Activated B cell treated with CpG ODN at 0.5 μM for 24 hours (primary cell): Measurements from ENCODE around the gene ARHGEF19. TPM values are rescaled to one million over a fixed set of nuclear protein-coding genes. Genes with fewer than 3 reads are reported as not detected.

Source experiments
- ATAC-seq: fragments of 200-7000 bp; cut with Tn5 transposase; one replicate; pipeline ENCODE4 v1.10.0; 2021; ENCODE audit warnings: low read depth, mild to moderate bottlenecking, moderate library complexity
- CTCF ChIA-PET: fragments of 350-600 bp; sonication (Branson Sonifier 250); formaldehyde crosslinking; loops from one replicate; lab custom pipeline; 2021; ENCODE audit warnings: antibody characterized with exemption; lab: Charles Lee
- POLR2A ChIA-PET: fragments of 350-600 bp; sonication (Branson Sonifier 250); formaldehyde crosslinking; loops from one replicate; lab custom pipeline; 2021; ENCODE audit warnings: antibody characterized with exemption; lab: Charles Lee
- DNase-seq: peaks from one replicate; pipeline ENCODE4 v3.0.0; 2022
- H3K27ac Mint-ChIP-seq: one replicate; pipeline ENCODE4 v1.8.0; 2020; ENCODE audit warnings: mixed read lengths
- H3K27me3 Mint-ChIP-seq: one replicate; pipeline ENCODE4 v1.8.0; 2021; ENCODE audit warnings: mixed read lengths
- H3K36me3 Mint-ChIP-seq: one replicate; pipeline ENCODE4 v1.8.0; 2021; ENCODE audit warnings: low read depth, mixed read lengths
- H3K4me1 Mint-ChIP-seq: one replicate; pipeline ENCODE4 v1.8.0; 2021; ENCODE audit warnings: mixed read lengths
- H3K4me3 Mint-ChIP-seq: one replicate; pipeline ENCODE4 v1.8.0; 2020; ENCODE audit warnings: mild to moderate bottlenecking, mixed read lengths
- H3K9me3 Mint-ChIP-seq: one replicate; pipeline ENCODE4 v1.8.0; 2020; ENCODE audit warnings: mixed read lengths
- CTCF ChIP-seq: fragments of 200-600 bp; IDR thresholded peaks from one replicate; pipeline ENCODE4 v1.8.0; 2022; ENCODE audit warnings: antibody characterized with exemption, mild to moderate bottlenecking
- intact Hi-C: fragments of 100-400 bp; cut with micrococcal nuclease; formaldehyde crosslinking; loops from one replicate; pipeline ENCODE4 v1.15.1; 2024
- total RNA-seq: library from RNA; stranded (reverse); gene quantifications from 2 replicates; pipeline ENCODE4 v1.2.3, GENCODE V29; 2022

Gene ARHGEF19
- total RNA-seq, 1 donor from 2014 or later: 7.7 TPM

DNA sequence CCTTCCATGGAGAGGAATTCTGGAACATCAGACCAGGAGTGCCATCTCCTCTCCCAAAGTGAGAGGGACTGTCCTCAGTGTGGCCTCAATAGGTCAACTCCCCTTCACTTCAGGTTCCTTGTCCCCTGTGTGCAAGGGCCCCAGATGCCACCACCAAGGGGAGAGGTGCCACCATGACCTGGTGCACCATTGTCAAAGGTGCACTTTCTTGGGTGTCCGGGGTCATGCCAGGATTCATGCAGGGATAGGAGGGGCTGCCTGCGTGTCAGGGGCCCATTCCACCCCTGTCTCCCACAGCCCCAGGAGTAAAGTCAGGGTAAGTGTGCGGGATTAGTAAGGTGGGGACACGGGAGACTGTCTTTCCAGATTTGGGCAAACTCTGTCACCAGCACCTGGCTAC is 35.1 kb downstream of the ARHGEF19 start:
- POLR2A ChIA-PET: no interaction called here
- no peak overlapping the region for H3K27ac Mint-ChIP-seq

GRCh38 chr1:16176653-16177052 is 35.8 kb downstream of the ARHGEF19 start:
- ChIA-PET CTCF (no interaction called here), POLR2A (no interaction called here)
- no peak for TF ChIP-seq CTCF
- ATAC-seq (no peak), DNase-seq (no peak)
- Mint-ChIP-seq H3K27me3 (peaks cover 22% of the 10 kb centered on the region), H3K4me1 (no peaks in the 10 kb centered on the region), H3K27ac (no peak overlapping the region), H3K4me3 (no peak overlapping the region), H3K9me3 (no peaks in the 10 kb centered on the region), H3K36me3 (no peaks in the 10 kb centered on the region)
- intact Hi-C loops: no loop called here

More for the DNA sequence above, 35.1 kb downstream of the ARHGEF19 start:
- no peak for DNase-seq
- Mint-ChIP-seq H3K27me3 (peaks cover 23% of the 10 kb centered on the region), H3K9me3 (no peaks in the 10 kb centered on the region), H3K4me3 (no peak overlapping the region), H3K36me3 (no peaks in the 10 kb centered on the region), H3K4me1 (no peaks in the 10 kb centered on the region)
- intact Hi-C loops: no loop called here
- no peak for TF ChIP-seq CTCF
- no peak for ATAC-seq
- CTCF ChIA-PET: no interaction called here

DNA sequence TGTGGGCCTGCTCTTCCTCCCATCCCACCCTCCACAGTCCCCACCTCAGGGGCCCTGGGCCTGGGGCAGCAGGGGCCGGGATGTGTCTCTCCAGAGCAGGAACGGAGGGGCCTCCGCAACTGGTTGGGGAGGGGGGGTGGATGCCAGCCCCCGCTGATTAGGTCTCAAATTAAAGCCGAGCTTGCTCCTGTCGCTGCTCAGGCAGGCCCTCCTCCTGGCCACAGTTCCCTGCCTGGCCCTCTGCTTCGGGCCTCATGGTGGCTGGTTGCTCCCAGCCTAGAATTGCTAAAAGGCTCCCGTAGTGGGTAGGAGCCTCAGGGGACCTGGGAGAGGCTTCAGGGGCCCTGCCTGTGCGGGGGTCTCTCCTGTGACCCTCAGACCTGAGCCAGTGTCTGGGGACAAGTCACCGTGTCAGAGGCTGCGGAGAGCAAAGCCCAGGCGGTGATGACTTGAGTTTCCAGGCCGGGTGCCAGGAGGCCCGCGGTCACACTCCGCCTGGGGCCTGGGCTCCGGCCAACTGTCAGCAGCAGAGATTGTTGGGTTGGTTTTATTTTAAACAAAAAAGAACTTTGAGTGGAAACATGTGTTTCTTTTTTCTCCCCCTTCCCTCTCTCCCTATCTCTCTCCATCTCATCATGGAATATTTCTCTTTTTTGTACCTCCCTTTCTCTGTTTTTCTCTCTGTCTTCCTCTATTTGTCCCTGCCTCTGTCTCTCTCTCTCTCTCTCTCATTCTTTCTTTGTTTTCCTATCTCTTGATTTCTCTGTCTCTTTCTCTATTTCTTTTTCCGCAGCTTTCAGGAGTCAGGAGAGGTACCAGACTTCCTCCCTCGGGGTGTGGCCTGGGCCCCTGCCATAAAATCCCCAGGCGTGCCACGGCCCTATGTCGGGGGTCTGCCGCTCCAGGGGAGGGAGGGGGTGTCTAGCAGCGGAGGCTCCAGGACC is 36.6 kb downstream of the ARHGEF19 start:
- no peak overlapping the region for H3K4me3 Mint-ChIP-seq
- no peaks in the 10 kb centered on the region for H3K9me3 Mint-ChIP-seq
- intact Hi-C loops: no loop called here
- H3K36me3 Mint-ChIP-seq: no peaks in the 10 kb centered on the region
- H3K4me1 Mint-ChIP-seq: no peaks in the 10 kb centered on the region
- DNase-seq: no peak
- H3K27me3 Mint-ChIP-seq: peaks cover 24% of the 10 kb centered on the region
- CTCF ChIA-PET: no interaction called here
- POLR2A ChIA-PET: no interaction called here
- no peak for ATAC-seq
- no peak overlapping the region for H3K27ac Mint-ChIP-seq
- no peak for TF ChIP-seq CTCF

DNA sequence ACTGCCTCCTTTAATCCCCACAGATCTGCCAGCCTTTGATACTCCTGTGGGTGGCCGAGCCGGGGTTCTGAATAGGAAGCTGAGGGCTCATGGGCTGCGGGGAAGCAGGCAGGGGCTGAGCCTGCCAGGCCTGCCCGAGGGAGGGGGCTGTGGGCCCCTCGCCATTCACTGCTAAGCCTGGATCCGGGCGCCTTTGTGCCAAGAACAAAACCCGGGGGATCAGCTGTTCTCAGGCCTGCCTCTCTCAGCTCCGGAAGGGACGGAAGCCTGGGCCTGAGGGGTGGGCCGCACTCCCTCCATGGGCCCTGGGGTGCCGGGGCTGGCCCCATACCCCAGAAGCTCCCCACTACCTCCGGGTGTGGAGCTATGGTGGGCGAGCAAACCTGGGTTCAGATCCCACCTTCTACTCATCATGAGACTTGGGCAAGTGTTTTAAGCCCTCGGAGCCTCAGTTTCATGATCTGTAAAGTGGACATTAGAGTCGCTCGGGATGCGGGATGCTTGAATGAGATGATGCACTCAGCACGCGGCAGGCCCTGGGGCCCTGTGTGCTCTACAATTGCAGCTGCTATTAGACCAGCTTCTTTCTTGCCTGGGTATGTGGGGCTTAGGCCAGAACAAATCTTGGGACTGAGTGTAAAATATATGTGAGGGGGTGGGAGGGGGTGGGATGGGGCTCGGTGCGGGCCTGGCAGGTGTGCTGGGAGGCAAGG is 37.4 kb downstream of the ARHGEF19 start:
- Mint-ChIP-seq H3K9me3 (no peaks in the 10 kb centered on the region), H3K27ac (no peak overlapping the region), H3K4me3 (no peak overlapping the region), H3K36me3 (no peaks in the 10 kb centered on the region), H3K4me1 (no peaks in the 10 kb centered on the region), H3K27me3 (peaks cover 24% of the 10 kb centered on the region)
- ATAC-seq: no peak
- POLR2A ChIA-PET: no interaction called here
- no peak for TF ChIP-seq CTCF
- DNase-seq: no peak
- intact Hi-C loops: no loop called here
- CTCF ChIA-PET: no interaction called here

- Mint-ChIP-seq H3K36me3 (no peaks in the 10 kb centered on the region), H3K9me3 (no peaks in the 10 kb centered on the region), H3K4me3 (no peak overlapping the region), H3K27ac (no peak overlapping the region), H3K27me3 (peaks cover 24% of the 10 kb centered on the region), H3K4me1 (peaks cover 2% of the 10 kb centered on the region)
- ATAC-seq (no peak), DNase-seq (no peak)
- POLR2A ChIA-PET: no interaction called here
- CTCF ChIA-PET: no interaction called here
- no peak for TF ChIP-seq CTCF
- intact Hi-C loops: no loop called here
Observed at GRCh38 chr1:16174261-16174868, 38.1 kb downstream of the ARHGEF19 start.
